Sigmoid colon (tissue), 7 donors: ENCODE measurements around the gene PRR27. TPM values are rescaled to one million over a fixed set of nuclear protein-coding genes. Genes with fewer than 3 reads are reported as not detected.
"Not testable (repeated sequence)": the region's sequence is repeated elsewhere in the genome, so short reads cannot be mapped to it uniquely, and the experiment has no call there.

Source experiments
- DNase-seq: peaks from one replicate; pipeline ENCODE4 v3.0.0-alpha.2; 2019
- H3K27ac ChIP-seq, 4 donors: fragments of 200-600 bp; sonication (generic); one replicate each; pipeline ENCODE4 v1.5.1; 2016 to 2019; ENCODE audit warnings: mild to moderate bottlenecking in 1 of 4
- H3K27me3 ChIP-seq, 3 donors: fragments of 200-600 bp; sonication (generic); one replicate each; pipeline ENCODE4 v1.5.1; 2019; ENCODE audit warnings: mild to moderate bottlenecking in 1 of 3
- H3K36me3 ChIP-seq, 4 donors: fragments of 200-600 bp; sonication (generic); one replicate each; pipeline ENCODE4 v1.5.1; 2016 to 2019
- H3K4me1 ChIP-seq, 4 donors: fragments of 200-600 bp; sonication (generic); one replicate each; pipeline ENCODE4 v1.5.1; 2017 to 2019
- H3K4me3 ChIP-seq, 4 donors: fragments of 200-600 bp; sonication (generic); one replicate each; pipeline ENCODE4 v1.5.1; 2017 to 2019; ENCODE audit warnings: mild to moderate bottlenecking in 2 of 4, moderate library complexity in 1 of 4
- H3K9me3 ChIP-seq, 4 donors: fragments of 200-600 bp in 3 of 4; sonication (generic) in 3 of 4; one replicate each; pipeline versions ENCODE4 v1.5.1 to v1.6.1; 2013 to 2019
- EP300 ChIP-seq, 4 donors: sonication (generic); formaldehyde crosslinking; IDR thresholded peaks; one replicate each; pipeline ENCODE4 v1.6.1; 2017; ENCODE audit warnings: antibody characterized with exemption in 4 of 4
- POLR2A ChIP-seq, 2 donors: fragments of 450-650 bp; IDR thresholded peaks; one replicate each; pipeline ENCODE4 v1.6.1; 2016; ENCODE audit warnings: antibody characterized with exemption in 2 of 2, mild to moderate bottlenecking in 2 of 2, moderate library complexity in 2 of 2
- POLR2AphosphoS5 ChIP-seq, 4 donors: sonication (generic); formaldehyde crosslinking; IDR thresholded peaks; one replicate each; pipeline ENCODE4 v1.6.1; 2017; ENCODE audit warnings: antibody characterized with exemption in 4 of 4
- WGBS, 2 donors: extraction: QIAGEN DNeasy Blood & Tissue Kit; methylation state at CpG; one replicate each; pipeline ENCODE4 v1.1.7; 2013; 5-methylcytosine and 5-hydroxymethylcytosine counted together
- intact Hi-C: fragments of 100-400 bp; cut with DNase I; formaldehyde crosslinking; loops from one replicate; pipeline ENCODE4 v1.15.1; 2023
- polyA plus RNA-seq, 3 donors: library from polyadenylated mRNA; stranded (reverse); fragments of 200-250 nt; gene quantifications; one replicate each; pipeline ENCODE4 v1.2.3, GENCODE V29; 2013
- total RNA-seq, 4 donors: library from RNA; depleted of rRNA; stranded (reverse); fragments of >200 nt; gene quantifications; one replicate each; pipeline ENCODE4 v1.1.0, GENCODE V29; 2016
- TF ChIP-seq, protein P1 (sequence below), 4 experiments: fragments of 450-650 bp in 3 of 4; fragments of 200-600 bp in 1 of 4; IDR thresholded peaks; one replicate each; pipeline ENCODE4 v1.5.1; 2016 to 2019; ENCODE audit warnings: antibody characterized with exemption in 4 of 4, mild to moderate bottlenecking in 3 of 4, moderate library complexity in 2 of 4
- donor health status: healthy with polysubstance abuse.
- donor health status: Bipolar disorder and iron deficiency.
- donor health status: healthy.

The PRR27 gene
- total and polyA plus RNA-seq, 7 donors: 0.03 TPM; not detected in 6

- no peaks in the 10 kb centered on the region for H3K27me3 ChIP-seq
- 93 to 95% methylated on average over 2 of the region's 2 CpGs for WGBS, 2 donors
- no peak for TF ChIP-seq POLR2A (IDR thresholded peaks at IDR 0.05)
- TF ChIP-seq EP300 (IDR thresholded peaks at IDR 0.05): no peak
- H3K27ac ChIP-seq: no peak overlapping the region
- no peaks in the 10 kb centered on the region for H3K9me3 ChIP-seq
- no peaks in the 10 kb centered on the region for H3K4me1 ChIP-seq
- H3K4me3 ChIP-seq: no peak overlapping the region
- intact Hi-C loops: no loop called here
- no peaks in the 10 kb centered on the region for H3K36me3 ChIP-seq
- DNase-seq: no peak
Measured at GRCh38 chr4:70192895-70193294, 38.9 kb downstream of the PRR27 start.

GRCh38 chr4:70195425-70195824 is 41.4 kb downstream of the PRR27 start, which contains the start of gene ODAM:
Gene ODAM (plus strand): TSS chr4:70195725. CDS start chr4:70196544, 819 bp downstream.
- Histone ChIP-seq H3K4me3 (no peak within 1 kb of the TSS), H3K9me3 (no peaks in the 10 kb centered on the region), H3K4me1 (no peaks in the 10 kb centered on the region), H3K27ac (no peak within 1 kb of the TSS), H3K36me3 (no peaks in the 10 kb centered on the region), H3K27me3 (no peaks in the 10 kb centered on the region)
- no peak for DNase-seq
- intact Hi-C loops: no loop called here
- TF ChIP-seq, protein P1, sequence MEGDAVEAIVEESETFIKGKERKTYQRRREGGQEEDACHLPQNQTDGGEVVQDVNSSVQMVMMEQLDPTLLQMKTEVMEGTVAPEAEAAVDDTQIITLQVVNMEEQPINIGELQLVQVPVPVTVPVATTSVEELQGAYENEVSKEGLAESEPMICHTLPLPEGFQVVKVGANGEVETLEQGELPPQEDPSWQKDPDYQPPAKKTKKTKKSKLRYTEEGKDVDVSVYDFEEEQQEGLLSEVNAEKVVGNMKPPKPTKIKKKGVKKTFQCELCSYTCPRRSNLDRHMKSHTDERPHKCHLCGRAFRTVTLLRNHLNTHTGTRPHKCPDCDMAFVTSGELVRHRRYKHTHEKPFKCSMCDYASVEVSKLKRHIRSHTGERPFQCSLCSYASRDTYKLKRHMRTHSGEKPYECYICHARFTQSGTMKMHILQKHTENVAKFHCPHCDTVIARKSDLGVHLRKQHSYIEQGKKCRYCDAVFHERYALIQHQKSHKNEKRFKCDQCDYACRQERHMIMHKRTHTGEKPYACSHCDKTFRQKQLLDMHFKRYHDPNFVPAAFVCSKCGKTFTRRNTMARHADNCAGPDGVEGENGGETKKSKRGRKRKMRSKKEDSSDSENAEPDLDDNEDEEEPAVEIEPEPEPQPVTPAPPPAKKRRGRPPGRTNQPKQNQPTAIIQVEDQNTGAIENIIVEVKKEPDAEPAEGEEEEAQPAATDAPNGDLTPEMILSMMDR (IDR thresholded peaks at IDR 0.05): no peak
- TF ChIP-seq EP300 (IDR thresholded peaks at IDR 0.05) (no peak), POLR2A (IDR thresholded peaks at IDR 0.05) (no peak), POLR2AphosphoS5 (IDR thresholded peaks at IDR 0.05) (no peak)
- 92 to 94% methylated on average over 1 of the region's 1 CpG for WGBS, 2 donors

GRCh38 chr4:70196857-70197256 is 42.8 kb downstream of the PRR27 start:
- Histone ChIP-seq H3K27me3 (no peaks in the 10 kb centered on the region), H3K4me1 (no peaks in the 10 kb centered on the region), H3K27ac (no peak overlapping the region), H3K4me3 (no peak overlapping the region), H3K9me3 (no peaks in the 10 kb centered on the region), H3K36me3 (no peaks in the 10 kb centered on the region)
- 36 to 66% methylated on average over 2 of the region's 2 CpGs for WGBS, 2 donors
- no peak for DNase-seq
- intact Hi-C loops: no loop called here
- TF ChIP-seq EP300 (IDR thresholded peaks at IDR 0.05): no peak
- no peak for TF ChIP-seq POLR2A (IDR thresholded peaks at IDR 0.05)
- TF ChIP-seq, protein P1 (IDR thresholded peaks at IDR 0.05): no peak
- TF ChIP-seq POLR2AphosphoS5 (IDR thresholded peaks at IDR 0.05): no peak

DNA sequence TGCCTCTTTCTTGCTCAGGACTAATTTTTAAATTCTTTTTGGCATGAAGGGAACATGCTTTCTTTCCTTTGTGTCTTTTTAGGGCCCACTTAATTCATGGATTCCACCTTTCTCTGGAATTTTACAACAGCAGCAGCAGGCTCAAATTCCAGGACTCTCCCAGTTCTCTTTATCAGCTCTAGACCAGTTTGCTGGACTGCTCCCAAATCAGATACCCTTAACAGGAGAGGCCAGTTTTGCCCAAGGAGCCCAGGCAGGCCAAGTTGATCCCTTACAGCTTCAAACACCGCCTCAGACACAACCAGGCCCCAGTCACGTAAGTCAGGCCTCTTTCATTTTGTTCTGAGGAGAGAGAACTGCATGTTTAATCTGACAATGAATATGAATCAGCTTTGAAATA is 43.8 kb downstream of the PRR27 start:
- no peaks in the 10 kb centered on the region for H3K36me3 ChIP-seq
- H3K27me3 ChIP-seq: no peaks in the 10 kb centered on the region
- DNase-seq: no peak
- no peaks in the 10 kb centered on the region for H3K9me3 ChIP-seq
- 22 to 55% methylated on average over 2 of the region's 2 CpGs for WGBS, 2 donors
- H3K4me1 ChIP-seq: no peaks in the 10 kb centered on the region
- no peak for TF ChIP-seq EP300 (IDR thresholded peaks at IDR 0.05)
- TF ChIP-seq, protein P1 (IDR thresholded peaks at IDR 0.05): no peak
- no peak overlapping the region for H3K27ac ChIP-seq
- no peak overlapping the region for H3K4me3 ChIP-seq
- intact Hi-C loops: no loop called here

DNA sequence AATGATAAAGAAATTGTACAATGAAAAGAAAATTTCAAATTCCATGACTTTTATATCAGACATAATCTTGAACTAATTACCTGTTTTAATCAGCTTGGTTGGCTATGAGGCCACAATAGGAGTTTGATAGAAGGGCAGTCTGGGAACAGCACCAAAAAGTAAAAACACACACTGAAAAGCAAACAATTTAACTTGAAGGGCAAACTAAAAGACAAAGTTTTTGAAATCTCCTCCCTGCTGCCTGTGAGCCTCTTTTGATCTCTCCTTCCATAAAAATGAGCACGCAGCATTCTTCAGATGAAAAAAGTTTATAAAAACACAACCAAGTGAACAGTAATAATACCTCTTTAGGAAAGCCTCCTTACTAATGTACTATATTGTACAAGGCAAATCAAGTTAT is 49.6 kb downstream of the PRR27 start:
- intact Hi-C loops: no loop called here
- TF ChIP-seq, protein P1 (IDR thresholded peaks at IDR 0.05): no peak
- TF ChIP-seq POLR2AphosphoS5 (IDR thresholded peaks at IDR 0.05): no peak
- no peak for TF ChIP-seq POLR2A (IDR thresholded peaks at IDR 0.05)
- no peak for TF ChIP-seq EP300 (IDR thresholded peaks at IDR 0.05)

GRCh38 chr4:70212752-70213151 is 58.7 kb downstream of the PRR27 start:
- H3K36me3 ChIP-seq, H3K27me3 ChIP-seq, H3K9me3 ChIP-seq, H3K4me3 ChIP-seq, H3K4me1 ChIP-seq, DNase-seq, H3K27ac ChIP-seq, intact Hi-C loops: not testable (repeated sequence)
- 56 to 80% methylated on average over 4 of the region's 4 CpGs for WGBS, 2 donors

More for the DNA sequence above, 49.6 kb downstream of the PRR27 start:
- H3K4me3 ChIP-seq: no peak overlapping the region
- no peak overlapping the region for H3K27ac ChIP-seq
- H3K4me1 ChIP-seq: no peaks in the 10 kb centered on the region
- no peaks in the 10 kb centered on the region for H3K36me3 ChIP-seq
- 14 to 68% methylated on average over 1 of the region's 1 CpG for WGBS, 2 donors
- H3K9me3 ChIP-seq: no peaks in the 10 kb centered on the region
- DNase-seq: no peak
- no peaks in the 10 kb centered on the region for H3K27me3 ChIP-seq
